Mesendoderm (in vitro differentiated cells): ENCODE data around the gene TMEM121.
"Not testable (repeated sequence)": the region's sequence is repeated elsewhere in the genome, so short reads cannot be mapped to it uniquely, and the experiment has no call there.

Experiments
- DNase-seq: peaks from one replicate; pipeline ENCODE4 v3.0.0; 2013
- H2AK5ac ChIP-seq: 2 replicates; pipeline ENCODE4 v1.6.1; 2013; ENCODE audit warnings: low read length, inconsistent platforms
- H2BK120ac ChIP-seq: 2 replicates; pipeline ENCODE4 v1.6.1; 2013; ENCODE audit warnings: low read depth, mild to moderate bottlenecking, low read length, moderate library complexity, mixed read lengths
- H2BK15ac ChIP-seq: replicated peaks from 2 replicates; pipeline ENCODE4 v1.6.1; 2013; ENCODE audit warnings: low read depth, mild to moderate bottlenecking, moderate library complexity
- H2BK5ac ChIP-seq: 2 replicates; pipeline ENCODE4 v1.6.1; 2013; ENCODE audit warnings: low read length, inconsistent platforms
- H3K18ac ChIP-seq: 2 replicates; pipeline ENCODE4 v1.6.1; 2013; ENCODE audit warnings: mild to moderate bottlenecking, low read length, mixed read lengths
- H3K23ac ChIP-seq: one replicate; pipeline ENCODE4 v1.6.1; 2013; ENCODE audit warnings: low read length
- H3K27ac ChIP-seq: 2 replicates; pipeline ENCODE4 v1.5.1; 2013; ENCODE audit warnings: low read depth, mild to moderate bottlenecking, inconsistent platforms, low read length, moderate library complexity
- H3K27me3 ChIP-seq: 2 replicates; pipeline ENCODE4 v1.6.1; 2013; ENCODE audit warnings: low read length, control low read depth, mild to moderate bottlenecking, inconsistent platforms; ENCODE audit not compliant: insufficient read depth, poor library complexity
- H3K36me3 ChIP-seq: 2 replicates; pipeline ENCODE4 v1.6.1; 2013; ENCODE audit warnings: low read length, inconsistent platforms; ENCODE audit not compliant: control insufficient read depth, insufficient read depth
- H3K4ac ChIP-seq: one replicate; pipeline ENCODE4 v1.6.1; 2013; ENCODE audit warnings: low read depth, mild to moderate bottlenecking, low read length, moderate library complexity
- H3K4me1 ChIP-seq: 2 replicates; pipeline ENCODE4 v1.6.1; 2013; ENCODE audit warnings: low read depth, low read length, inconsistent platforms; ENCODE audit not compliant: control insufficient read depth
- H3K4me2 ChIP-seq: 2 replicates; pipeline ENCODE4 v1.6.1; 2013; ENCODE audit warnings: low read length
- H3K4me3 ChIP-seq: 2 replicates; pipeline ENCODE4 v1.5.1; 2013; ENCODE audit warnings: mild to moderate bottlenecking, low read length
- H3K56ac ChIP-seq: one replicate; pipeline ENCODE4 v1.6.1; 2013; ENCODE audit warnings: low read length
- H3K79me1 ChIP-seq: 2 replicates; pipeline ENCODE4 v1.6.1; 2013; ENCODE audit warnings: low read length, inconsistent platforms
- H3K79me2 ChIP-seq: 2 replicates; pipeline ENCODE4 v1.6.1; 2013; ENCODE audit warnings: mild to moderate bottlenecking, low read length; ENCODE audit not compliant: control insufficient read depth, insufficient read depth
- H3K9ac ChIP-seq: 2 replicates; pipeline ENCODE4 v1.6.1; 2013; ENCODE audit warnings: low read length, inconsistent platforms
- H4K5ac ChIP-seq: one replicate; pipeline ENCODE4 v1.6.1; 2013; ENCODE audit warnings: low read length
- H4K8ac ChIP-seq: one replicate; pipeline ENCODE4 v1.6.1; 2013; ENCODE audit warnings: low read depth, mild to moderate bottlenecking, control low read depth, low read length, moderate library complexity
- WGBS: extraction: QIAGEN DNeasy Blood & Tissue Kit; methylation state at CpG from one replicate; pipeline ENCODE4 v1.1.7; 2013; ENCODE audit warnings: low lambda C conversion rate, missing lambda C conversion rate; ENCODE audit not compliant: insufficient coverage; ENCODE audit errors: extremely low coverage; 5-methylcytosine and 5-hydroxymethylcytosine counted together

Gene TMEM121

GRCh38 chr14:105546410-105546809, 20.0 kb downstream of the TMEM121 start:
- H3K79me1 ChIP-seq = not testable (repeated sequence)

DNA sequence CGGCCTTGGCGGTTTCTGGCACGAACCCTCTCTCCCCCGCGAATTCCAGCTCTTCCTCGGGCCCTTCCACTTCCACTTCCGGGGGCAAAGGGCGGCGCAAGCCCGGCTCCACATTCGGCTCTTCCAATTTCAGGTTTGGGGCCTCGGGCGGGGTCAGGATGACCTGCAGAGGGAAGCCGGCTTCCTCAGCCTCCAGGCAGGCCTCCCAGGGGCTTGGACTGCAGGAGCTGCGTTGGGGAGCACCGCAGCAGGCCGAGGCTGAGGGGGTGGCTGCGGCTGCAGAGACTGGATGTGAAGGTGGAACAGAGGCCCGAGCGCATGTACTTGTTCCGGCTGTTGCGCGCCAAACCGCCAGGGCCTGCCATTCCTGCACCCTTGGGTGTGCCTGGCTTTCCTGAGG, 20.7 kb downstream of the TMEM121 start:
- H4K8ac ChIP-seq, H3K4me1 ChIP-seq: not testable (repeated sequence)
- WGBS = no CpG with 5 or more reads among the region's 24 CpGs

More at GRCh38 chr14:105546410-105546809, 20.0 kb downstream of the TMEM121 start:
- not testable (repeated sequence) for H3K79me2 ChIP-seq, H2BK15ac ChIP-seq, H4K5ac ChIP-seq, H3K4me1 ChIP-seq, H4K8ac ChIP-seq, H3K23ac ChIP-seq, H3K27me3 ChIP-seq, H3K27ac ChIP-seq, H2BK120ac ChIP-seq, H3K36me3 ChIP-seq, H3K18ac ChIP-seq, H3K4me2 ChIP-seq, H2AK5ac ChIP-seq, H3K4me3 ChIP-seq, DNase-seq, H2BK5ac ChIP-seq, H3K4ac ChIP-seq, H3K56ac ChIP-seq, H3K9ac ChIP-seq
- no CpG with 5 or more reads among the region's 20 CpGs for WGBS

DNA sequence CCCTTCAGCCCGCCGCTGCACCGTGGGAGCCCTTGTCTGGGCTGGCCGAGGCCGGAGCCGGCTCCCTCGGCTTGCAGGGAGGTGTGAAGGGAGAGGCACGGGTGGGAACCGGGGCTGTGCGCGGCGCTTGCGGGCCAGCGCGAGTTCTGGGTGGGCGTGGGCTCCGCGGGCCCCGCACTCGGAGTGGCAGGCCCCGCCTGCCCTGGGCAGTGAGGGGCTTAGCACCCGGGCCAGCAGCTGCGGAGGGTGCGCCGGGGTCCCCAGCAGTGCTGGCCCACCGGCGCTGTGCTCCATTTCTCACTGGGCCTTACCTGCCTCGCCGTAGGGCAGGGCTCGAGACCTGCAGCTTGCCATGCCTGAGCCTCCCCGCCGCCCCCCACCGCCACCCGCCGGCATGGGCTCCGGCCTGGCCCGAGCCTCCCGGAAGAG, 21.4 kb downstream of the TMEM121 start:
- Histone ChIP-seq H2BK15ac (no peak overlapping the region), H3K9ac (no peak overlapping the region), H3K18ac (no peak overlapping the region), H3K4me2 (no peak overlapping the region), H3K79me2 (no peaks in the 10 kb centered on the region), H3K79me1 (no peaks in the 10 kb centered on the region), H2BK5ac (no peak overlapping the region), H3K4me1 (no peaks in the 10 kb centered on the region), H4K8ac (no peak overlapping the region), H3K56ac (no peak overlapping the region), H2AK5ac (no peak overlapping the region), H3K27me3 (no peaks in the 10 kb centered on the region), H3K27ac (no peak overlapping the region), H3K4me3 (no peak overlapping the region), H3K36me3 (no peaks in the 10 kb centered on the region), H2BK120ac (no peak overlapping the region), H3K23ac (no peak overlapping the region), H3K4ac (no peak overlapping the region), H4K5ac (no peak overlapping the region)
- WGBS = no CpG with 5 or more reads among the region's 38 CpGs
- DNase-seq = no peak

More for the DNA sequence above, 20.7 kb downstream of the TMEM121 start:
- not testable (repeated sequence) for H3K4me3 ChIP-seq, H4K5ac ChIP-seq, H3K4ac ChIP-seq, H3K27ac ChIP-seq, H3K36me3 ChIP-seq, H3K23ac ChIP-seq, H3K79me1 ChIP-seq, H3K27me3 ChIP-seq, H2BK120ac ChIP-seq, H2BK15ac ChIP-seq, H3K18ac ChIP-seq, H3K4me2 ChIP-seq, H2BK5ac ChIP-seq, H3K9ac ChIP-seq, H3K79me2 ChIP-seq, H3K56ac ChIP-seq, H2AK5ac ChIP-seq, DNase-seq

DNA sequence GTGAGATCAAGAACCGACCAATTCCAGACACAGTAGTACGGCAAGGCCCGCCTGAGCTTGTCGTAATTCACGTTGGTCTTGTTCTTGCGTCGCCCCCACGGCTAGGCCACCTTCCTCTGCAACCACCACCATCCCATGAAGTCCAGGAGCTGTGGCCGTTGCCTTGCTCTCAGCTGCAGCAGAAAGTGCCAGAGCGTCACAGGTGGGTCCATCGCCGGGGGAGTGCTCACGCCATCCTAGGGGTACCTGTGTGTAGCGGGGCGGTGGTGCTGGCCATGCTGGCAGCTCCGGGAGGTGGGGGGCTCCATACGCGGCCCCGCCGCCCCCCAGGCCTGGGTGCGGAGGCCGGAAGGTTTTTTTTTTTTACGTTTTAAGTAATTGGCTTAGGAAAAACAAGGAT, 23.1 kb downstream of the TMEM121 start:
- Histone ChIP-seq H3K9ac (no peak overlapping the region), H2BK15ac (no peak overlapping the region), H3K79me1 (no peaks in the 10 kb centered on the region), H3K27ac (no peak overlapping the region), H3K27me3 (no peaks in the 10 kb centered on the region), H4K5ac (no peak overlapping the region), H3K4me2 (no peak overlapping the region), H3K4ac (no peak overlapping the region), H3K4me1 (no peaks in the 10 kb centered on the region), H3K23ac (no peak overlapping the region), H2BK120ac (no peak overlapping the region), H3K79me2 (no peaks in the 10 kb centered on the region), H3K36me3 (no peaks in the 10 kb centered on the region), H3K56ac (no peak overlapping the region), H3K4me3 (no peak overlapping the region), H2AK5ac (no peak overlapping the region), H3K18ac (no peak overlapping the region), H2BK5ac (no peak overlapping the region), H4K8ac (no peak overlapping the region)
- WGBS = no CpG with 5 or more reads among the region's 23 CpGs
- DNase-seq = no peak

GRCh38 chr14:105554022-105554421, 27.6 kb downstream of the TMEM121 start:
- H3K4ac ChIP-seq = no peak overlapping the region
- H3K27me3 ChIP-seq = no peaks in the 10 kb centered on the region
- H4K5ac ChIP-seq = no peak overlapping the region
- no peak overlapping the region for H3K23ac ChIP-seq
- no peak overlapping the region for H3K9ac ChIP-seq
- H3K79me2 ChIP-seq = no peaks in the 10 kb centered on the region
- no peak overlapping the region for H2BK120ac ChIP-seq
- no CpG with 5 or more reads among the region's 6 CpGs for WGBS
- no peak overlapping the region for H2BK15ac ChIP-seq
- no peak for DNase-seq
- H3K18ac ChIP-seq = no peak overlapping the region
- H4K8ac ChIP-seq = no peak overlapping the region
- no peak overlapping the region for H3K56ac ChIP-seq
- no peak overlapping the region for H3K4me2 ChIP-seq
- no peak overlapping the region for H2AK5ac ChIP-seq
- H3K4me1 ChIP-seq = no peaks in the 10 kb centered on the region
- H3K79me1 ChIP-seq = no peaks in the 10 kb centered on the region
- no peak overlapping the region for H2BK5ac ChIP-seq
- H3K36me3 ChIP-seq = no peaks in the 10 kb centered on the region
- no peak overlapping the region for H3K4me3 ChIP-seq
- H3K27ac ChIP-seq = no peak overlapping the region

DNA sequence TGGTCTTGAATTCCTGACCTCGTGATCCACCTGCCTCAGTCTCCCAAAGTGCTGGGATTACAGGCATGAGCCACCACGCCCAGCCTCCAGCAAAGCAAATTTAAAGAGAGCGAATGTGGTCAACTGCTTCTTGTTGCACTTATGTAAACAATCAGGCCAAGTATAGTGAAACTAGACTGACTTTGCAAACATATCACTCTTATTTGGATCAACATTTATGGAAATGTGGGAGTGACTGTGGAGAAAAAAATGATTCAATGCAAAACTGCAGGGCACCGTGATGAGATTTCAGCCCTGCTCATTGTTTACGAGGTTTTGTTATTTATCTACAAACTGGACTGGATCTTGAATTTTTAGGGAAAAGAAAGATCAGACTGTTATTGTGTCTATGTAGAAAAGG, 28.1 kb downstream of the TMEM121 start:
- H4K8ac ChIP-seq = no peak overlapping the region
- H3K79me2 ChIP-seq = no peaks in the 10 kb centered on the region
- no peak overlapping the region for H3K4me3 ChIP-seq
- no peak overlapping the region for H3K23ac ChIP-seq
- H3K9ac ChIP-seq = no peak overlapping the region
- no peak overlapping the region for H2BK15ac ChIP-seq
- H3K4me1 ChIP-seq = no peaks in the 10 kb centered on the region
- no peak overlapping the region for H4K5ac ChIP-seq
- no peaks in the 10 kb centered on the region for H3K27me3 ChIP-seq
- H2BK120ac ChIP-seq = no peak overlapping the region
- H3K18ac ChIP-seq = no peak overlapping the region
- no peak overlapping the region for H3K4ac ChIP-seq
- H2BK5ac ChIP-seq = no peak overlapping the region
- H3K27ac ChIP-seq = no peak overlapping the region
- no peaks in the 10 kb centered on the region for H3K79me1 ChIP-seq
- no peak overlapping the region for H3K56ac ChIP-seq
- H2AK5ac ChIP-seq = no peak overlapping the region
- DNase-seq = no peak
- H3K36me3 ChIP-seq = no peaks in the 10 kb centered on the region
- H3K4me2 ChIP-seq = no peak overlapping the region
- no CpG with 5 or more reads among the region's 5 CpGs for WGBS
